Panc1 (cell line): Measurements from ENCODE around the gene PKD1. TPM values are rescaled to one million over a fixed set of nuclear protein-coding genes. Genes with fewer than 3 reads are reported as not detected.

ENCODE experiments used
- ATAC-seq: fragments of 200-7000 bp; cut with Tn5 transposase; 2 replicates; pipeline ENCODE4 v1.9.1; 2020; ENCODE audit warnings: mild to moderate bottlenecking, moderate library complexity
- BruUV-seq: library from RNA; stranded (reverse); fragments of 400-500 nt; replicated peaks from 2 replicates; lab custom pipeline; 2021; lab: Mats Ljungman, UMichigan
- CTCF ChIA-PET: fragments of 300-600 bp; sonication (Branson Sonifier 250); formaldehyde crosslinking; loops from one replicate; lab custom pipeline; 2022; ENCODE audit warnings: antibody characterized with exemption; lab: Charles Lee
- POLR2A ChIA-PET: fragments of 300-600 bp; sonication (Branson Sonifier 250); formaldehyde crosslinking; loops from one replicate; lab custom pipeline; 2022; ENCODE audit warnings: antibody characterized with exemption; lab: Charles Lee
- DNase-seq: peaks from one replicate; pipeline ENCODE4 v3.0.0-alpha.2; 2010; ENCODE audit warnings: low read depth, low spot score
- H3K27ac ChIP-seq: 2 replicates; pipeline ENCODE4 v1.5.1; 2011; ENCODE audit warnings: mild to moderate bottlenecking, low read length, inconsistent platforms
- H3K27me3 ChIP-seq: fragments of 200-500 bp; sonication (Bioruptor generic); 2 replicates; pipeline ENCODE4 v1.6.0; 2014; ENCODE audit warnings: low read length, inconsistent platforms; ENCODE audit not compliant: control insufficient read depth, insufficient read depth
- H3K36me3 ChIP-seq: fragments of 200-500 bp; sonication (Bioruptor generic); 2 replicates; pipeline ENCODE4 v1.5.1; 2014; ENCODE audit warnings: inconsistent platforms, mild to moderate bottlenecking, low read length, moderate library complexity; ENCODE audit not compliant: control insufficient read depth, insufficient read depth
- H3K4me1 ChIP-seq: 2 replicates; pipeline ENCODE4 v1.5.1; 2011; ENCODE audit warnings: inconsistent platforms, mild to moderate bottlenecking, low read length, moderate library complexity; ENCODE audit not compliant: control insufficient read depth, insufficient read depth
- H3K4me3 ChIP-seq, 2 experiments: 2 replicates each; pipeline ENCODE4 v1.5.1; 2011 to 2012; ENCODE audit warnings: low read depth in 2 of 2, low read length in 2 of 2, mild to moderate bottlenecking in 2 of 2, inconsistent platforms in 1 of 2, moderate library complexity in 1 of 2
- H3K9me3 ChIP-seq: fragments of 200-500 bp; sonication (Bioruptor generic); 2 replicates; pipeline ENCODE4 v1.5.1; 2014; ENCODE audit warnings: low read depth, mild to moderate bottlenecking, inconsistent platforms, low read length, moderate library complexity; ENCODE audit not compliant: control insufficient read depth, insufficient read depth
- CTCF ChIP-seq: fragments of 450-650 bp; IDR thresholded peaks from 2 replicates; pipeline ENCODE4 v1.5.1; 2017; ENCODE audit warnings: mild to moderate bottlenecking
- POLR2AphosphoS5 ChIP-seq: IDR thresholded peaks from 2 replicates; pipeline ENCODE4 v1.6.1; 2012; ENCODE audit warnings: mild to moderate bottlenecking, low read depth, low read length, moderate library complexity
- REST ChIP-seq, 2 experiments: IDR thresholded peaks; 2 replicates each; pipeline ENCODE4 v1.6.1; 2011 to 2012; ENCODE audit warnings: low read depth in 2 of 2, control low read depth in 1 of 2, low read length in 1 of 2, mild to moderate bottlenecking in 1 of 2, moderate library complexity in 1 of 2; ENCODE audit not compliant: insufficient read depth in 1 of 2
- SIN3A ChIP-seq: IDR thresholded peaks from 2 replicates; pipeline ENCODE4 v1.6.1; 2012; ENCODE audit warnings: low read depth, mild to moderate bottlenecking, low read length, moderate library complexity, borderline replicate concordance; ENCODE audit not compliant: insufficient read depth
- TCF7L2 ChIP-seq: IDR thresholded peaks from 2 replicates; pipeline ENCODE4 v1.6.1; 2011; ENCODE audit warnings: mild to moderate bottlenecking, low read depth, low read length, inconsistent platforms
- in situ Hi-C: cut with HindIII; loops from 2 replicates; pipeline ENCODE4 v1.10.0; 2016; ENCODE audit warnings: low sequenced_read_pairs, low pct_unique_long_range_greater_than_20kb
- intact Hi-C: fragments of 100-400 bp; cut with micrococcal nuclease; formaldehyde crosslinking; loops from one replicate; pipeline ENCODE4 v1.10.0; 2022; ENCODE audit not compliant: unreplicated experiment
- total RNA-seq: library from RNA; stranded (reverse); gene quantifications from one replicate; pipeline ENCODE4 v1.2.1, GENCODE V29; 2021; ENCODE audit not compliant: unreplicated experiment

PKD1 gene
- total RNA-seq, 1 experiment from 2014 or later = 279 TPM

GRCh38 chr16:2061023-2061422 is 74.7 kb downstream of the PKD1 start:
- no peaks in the 10 kb centered on the region for H3K36me3 ChIP-seq
- H3K27ac ChIP-seq = no peak overlapping the region
- DNase-seq (no peak), ATAC-seq (no peak)
- no peak for TF ChIP-seq REST (IDR thresholded peaks at IDR 0.05; ENCODE audit: insufficient read depth in 1 of 2, low read depth in 2 of 2, low read length in 1 of 2)
- no peak for TF ChIP-seq CTCF
- no peak for TF ChIP-seq TCF7L2
- no peaks in the 10 kb centered on the region for H3K9me3 ChIP-seq
- no peak overlapping the region for H3K4me3 ChIP-seq
- in situ Hi-C loops (no loop called here), intact Hi-C loops (no loop called here)
- H3K4me1 ChIP-seq = no peaks in the 10 kb centered on the region
- CTCF ChIA-PET = no interaction called here
- no peaks in the 10 kb centered on the region for H3K27me3 ChIP-seq
- POLR2A ChIA-PET = no interaction called here
- BruUV-seq = no TSS peak

GRCh38 chr16:2060346-2060745 is 75.4 kb downstream of the PKD1 start:
- H3K4me3 ChIP-seq = no peak overlapping the region
- CTCF ChIA-PET = no interaction called here
- H3K4me1 ChIP-seq = no peaks in the 10 kb centered on the region
- no peaks in the 10 kb centered on the region for H3K27me3 ChIP-seq
- H3K36me3 ChIP-seq = no peaks in the 10 kb centered on the region
- H3K27ac ChIP-seq = no peak overlapping the region
- TF ChIP-seq TCF7L2 (no peak), SIN3A (no peak), POLR2AphosphoS5 (no peak), REST (IDR thresholded peaks at IDR 0.05; ENCODE audit: insufficient read depth in 1 of 2, low read depth in 2 of 2, low read length in 1 of 2) (no peak), CTCF (no peak)
- DNase-seq (no peak), ATAC-seq (no peak)
- POLR2A ChIA-PET = no interaction called here
- intact Hi-C loops (no loop called here), in situ Hi-C loops (no loop called here)
- no peaks in the 10 kb centered on the region for H3K9me3 ChIP-seq
- no TSS peak for BruUV-seq
